HEK293 (cell line): Measurements from ENCODE around the gene HDAC1.
A peak's percentile ranks its signal among the peaks of the same experiment; 100 is the strongest.

Experiments
- CTCF ChIP-seq: fragments of 450-650 bp; formaldehyde crosslinking; IDR thresholded peaks from 2 replicates; pipeline ENCODE4 v1.5.1; 2016; ENCODE audit warnings: missing biosample characterization, missing genetic modification characterization
- HOXC10 ChIP-seq: sonication (generic); formaldehyde crosslinking; IDR thresholded peaks from 2 replicates; pipeline ENCODE4 v1.8.1; 2023; ENCODE audit warnings: mild to moderate bottlenecking, missing genetic modification reagents
- OSR2 ChIP-seq: fragments of 450-650 bp; formaldehyde crosslinking; IDR thresholded peaks from 2 replicates; pipeline ENCODE4 v1.5.1; 2016; ENCODE audit warnings: missing biosample characterization, missing genetic modification characterization
- OVOL3 ChIP-seq: fragments of 450-650 bp; formaldehyde crosslinking; IDR thresholded peaks from 2 replicates; pipeline ENCODE4 v1.5.1; 2016; ENCODE audit warnings: missing biosample characterization, missing genetic modification characterization
- SCRT2 ChIP-seq: fragments of 450-650 bp; formaldehyde crosslinking; IDR thresholded peaks from 2 replicates; pipeline ENCODE4 v1.5.1; 2016; ENCODE audit warnings: missing biosample characterization, missing genetic modification characterization
- ZBTB1 ChIP-seq: fragments of 450-650 bp; formaldehyde crosslinking; IDR thresholded peaks from 2 replicates; pipeline ENCODE4 v1.5.1; 2016; ENCODE audit warnings: missing biosample characterization, missing genetic modification characterization
- ZBTB8A ChIP-seq: fragments of 450-650 bp; formaldehyde crosslinking; IDR thresholded peaks from 2 replicates; pipeline ENCODE4 v1.5.1; 2016; ENCODE audit warnings: missing biosample characterization, missing genetic modification characterization
- ZFHX2 ChIP-seq: fragments of 450-650 bp; formaldehyde crosslinking; conservative IDR thresholded peaks from 2 replicates; pipeline ENCODE4 v1.5.1; 2016; ENCODE audit warnings: missing biosample characterization, missing genetic modification characterization
- ZNF175 ChIP-seq: fragments of 450-650 bp; formaldehyde crosslinking; IDR thresholded peaks from 2 replicates; pipeline ENCODE4 v1.5.1; 2016; ENCODE audit warnings: missing biosample characterization, missing genetic modification characterization
- ZNF202 ChIP-seq: fragments of 450-650 bp; formaldehyde crosslinking; IDR thresholded peaks from 2 replicates; pipeline ENCODE4 v1.5.1; 2016; ENCODE audit warnings: missing biosample characterization, missing genetic modification characterization, borderline replicate concordance
- ZNF221 ChIP-seq: fragments of 450-650 bp; formaldehyde crosslinking; IDR thresholded peaks from 2 replicates; pipeline ENCODE4 v1.5.1; 2017; ENCODE audit warnings: missing biosample characterization, missing genetic modification characterization, borderline replicate concordance
- ZNF24 ChIP-seq: fragments of 450-650 bp; formaldehyde crosslinking; IDR thresholded peaks from 2 replicates; pipeline ENCODE4 v1.5.1; 2016; ENCODE audit warnings: missing biosample characterization, missing genetic modification characterization
- ZNF280D ChIP-seq: fragments of 450-650 bp; formaldehyde crosslinking; IDR thresholded peaks from 2 replicates; pipeline ENCODE4 v1.5.1; 2016; ENCODE audit warnings: missing biosample characterization, missing genetic modification characterization
- ZNF335 ChIP-seq: fragments of 450-650 bp; formaldehyde crosslinking; conservative IDR thresholded peaks from 2 replicates; pipeline ENCODE4 v1.5.1; 2016; ENCODE audit warnings: missing biosample characterization, missing genetic modification characterization
- ZNF350 ChIP-seq: fragments of 450-650 bp; formaldehyde crosslinking; IDR thresholded peaks from 2 replicates; pipeline ENCODE4 v1.5.0; 2017; ENCODE audit warnings: missing biosample characterization, mild to moderate bottlenecking, missing genetic modification characterization
- ZNF391 ChIP-seq: fragments of 450-650 bp; formaldehyde crosslinking; IDR thresholded peaks from 2 replicates; pipeline ENCODE4 v1.5.1; 2016; ENCODE audit warnings: low read depth, missing biosample characterization, missing genetic modification characterization, borderline replicate concordance
- ZNF416 ChIP-seq: fragments of 450-650 bp; formaldehyde crosslinking; IDR thresholded peaks from 2 replicates; pipeline ENCODE4 v1.5.1; 2016; ENCODE audit warnings: missing biosample characterization, missing genetic modification characterization
- ZNF423 ChIP-seq: fragments of 450-650 bp; formaldehyde crosslinking; IDR thresholded peaks from 2 replicates; pipeline ENCODE4 v1.5.1; 2016; ENCODE audit warnings: missing biosample characterization, missing genetic modification characterization
- ZNF513 ChIP-seq: fragments of 450-650 bp; IDR thresholded peaks from 2 replicates; pipeline ENCODE4 v1.5.1; 2018; ENCODE audit warnings: missing biosample characterization, missing genetic modification characterization
- ZNF558 ChIP-seq: fragments of 450-650 bp; formaldehyde crosslinking; IDR thresholded peaks from 2 replicates; pipeline ENCODE4 v1.5.1; 2016; ENCODE audit warnings: missing biosample characterization, missing genetic modification characterization
- ZNF623 ChIP-seq: fragments of 450-650 bp; formaldehyde crosslinking; IDR thresholded peaks from 2 replicates; pipeline ENCODE4 v1.5.1; 2016; ENCODE audit warnings: missing biosample characterization, missing genetic modification characterization
- ZNF76 ChIP-seq: fragments of 450-650 bp; formaldehyde crosslinking; IDR thresholded peaks from 2 replicates; pipeline ENCODE4; 2016; ENCODE audit warnings: low read depth, missing biosample characterization, missing genetic modification characterization, borderline replicate concordance
- ZNF785 ChIP-seq: fragments of 450-650 bp; formaldehyde crosslinking; IDR thresholded peaks from 2 replicates; pipeline ENCODE4 v1.5.1; 2016; ENCODE audit warnings: missing biosample characterization, missing genetic modification characterization
- ZNF791 ChIP-seq: fragments of 450-650 bp; formaldehyde crosslinking; IDR thresholded peaks from 2 replicates; pipeline ENCODE4 v1.5.1; 2016; ENCODE audit warnings: missing biosample characterization, missing genetic modification characterization
- TF ChIP-seq, protein P1 (sequence below): fragments of 450-650 bp; formaldehyde crosslinking; IDR thresholded peaks from 2 replicates; pipeline ENCODE4 v1.5.1; 2016; ENCODE audit warnings: missing biosample characterization, missing genetic modification characterization
- TF ChIP-seq, protein P2 (sequence below): fragments of 450-650 bp; formaldehyde crosslinking; IDR thresholded peaks from 2 replicates; pipeline ENCODE4 v1.5.1; 2016; ENCODE audit warnings: missing biosample characterization, missing genetic modification characterization

Gene HDAC1

GRCh38 chr1:32272557-32273390 lies 19.1 kb upstream of the HDAC1 start (continued):
- no peak for TF ChIP-seq ZNF623 (tag by site-specific recombination)
- TF ChIP-seq, protein P1, sequence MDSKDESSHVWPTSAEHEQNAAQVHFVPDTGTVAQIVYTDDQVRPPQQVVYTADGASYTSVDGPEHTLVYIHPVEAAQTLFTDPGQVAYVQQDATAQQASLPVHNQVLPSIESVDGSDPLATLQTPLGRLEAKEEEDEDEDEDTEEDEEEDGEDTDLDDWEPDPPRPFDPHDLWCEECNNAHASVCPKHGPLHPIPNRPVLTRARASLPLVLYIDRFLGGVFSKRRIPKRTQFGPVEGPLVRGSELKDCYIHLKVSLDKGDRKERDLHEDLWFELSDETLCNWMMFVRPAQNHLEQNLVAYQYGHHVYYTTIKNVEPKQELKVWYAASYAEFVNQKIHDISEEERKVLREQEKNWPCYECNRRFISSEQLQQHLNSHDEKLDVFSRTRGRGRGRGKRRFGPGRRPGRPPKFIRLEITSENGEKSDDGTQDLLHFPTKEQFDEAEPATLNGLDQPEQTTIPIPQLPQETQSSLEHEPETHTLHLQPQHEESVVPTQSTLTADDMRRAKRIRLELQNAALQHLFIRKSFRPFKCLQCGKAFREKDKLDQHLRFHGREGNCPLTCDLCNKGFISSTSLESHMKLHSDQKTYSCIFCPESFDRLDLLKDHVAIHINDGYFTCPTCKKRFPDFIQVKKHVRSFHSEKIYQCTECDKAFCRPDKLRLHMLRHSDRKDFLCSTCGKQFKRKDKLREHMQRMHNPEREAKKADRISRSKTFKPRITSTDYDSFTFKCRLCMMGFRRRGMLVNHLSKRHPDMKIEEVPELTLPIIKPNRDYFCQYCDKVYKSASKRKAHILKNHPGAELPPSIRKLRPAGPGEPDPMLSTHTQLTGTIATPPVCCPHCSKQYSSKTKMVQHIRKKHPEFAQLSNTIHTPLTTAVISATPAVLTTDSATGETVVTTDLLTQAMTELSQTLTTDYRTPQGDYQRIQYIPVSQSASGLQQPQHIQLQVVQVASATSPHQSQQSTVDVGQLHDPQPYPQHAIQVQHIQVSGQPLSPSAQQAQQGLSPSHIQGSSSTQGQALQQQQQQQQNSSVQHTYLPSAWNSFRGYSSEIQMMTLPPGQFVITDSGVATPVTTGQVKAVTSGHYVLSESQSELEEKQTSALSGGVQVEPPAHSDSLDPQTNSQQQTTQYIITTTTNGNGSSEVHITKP = no peak
- TF ChIP-seq ZNF513 (tag by site-specific recombination) = no peak
- no peak for TF ChIP-seq ZBTB8A (tag by site-specific recombination)
- no peak for TF ChIP-seq ZNF785 (tag by site-specific recombination)
- TF ChIP-seq ZNF423 = no peak
- TF ChIP-seq ZNF350 = no peak
- no peak for TF ChIP-seq ZNF221
- peak; percentile 75 for TF ChIP-seq SCRT2 (tag by site-specific recombination)
- no peak for TF ChIP-seq ZNF391 (tag by site-specific recombination)
- TF ChIP-seq ZNF416 (tag by site-specific recombination) = no peak
- no peak for TF ChIP-seq CTCF (tag by site-specific recombination)
- no peak for TF ChIP-seq ZNF335 (tag by site-specific recombination)
- TF ChIP-seq ZNF76 = no peak; the same call in 1 of the 2 replicates
- TF ChIP-seq HOXC10 (CRISPR knock-in tag) = no peak
- no peak; the same call in 1 of the 2 replicates for TF ChIP-seq OVOL3 (tag by site-specific recombination)
- TF ChIP-seq ZNF280D (tag by site-specific recombination) = no peak
- no peak for TF ChIP-seq ZNF791
- peak; percentile 100 for TF ChIP-seq ZFHX2 (tag by site-specific recombination)
- no peak for TF ChIP-seq ZNF558 (tag by site-specific recombination)
- 0 out of 2 replicates have a peak, but pooled peaks have one; percentile 13 for TF ChIP-seq ZNF175 (tag by site-specific recombination)
- TF ChIP-seq, protein P2, sequence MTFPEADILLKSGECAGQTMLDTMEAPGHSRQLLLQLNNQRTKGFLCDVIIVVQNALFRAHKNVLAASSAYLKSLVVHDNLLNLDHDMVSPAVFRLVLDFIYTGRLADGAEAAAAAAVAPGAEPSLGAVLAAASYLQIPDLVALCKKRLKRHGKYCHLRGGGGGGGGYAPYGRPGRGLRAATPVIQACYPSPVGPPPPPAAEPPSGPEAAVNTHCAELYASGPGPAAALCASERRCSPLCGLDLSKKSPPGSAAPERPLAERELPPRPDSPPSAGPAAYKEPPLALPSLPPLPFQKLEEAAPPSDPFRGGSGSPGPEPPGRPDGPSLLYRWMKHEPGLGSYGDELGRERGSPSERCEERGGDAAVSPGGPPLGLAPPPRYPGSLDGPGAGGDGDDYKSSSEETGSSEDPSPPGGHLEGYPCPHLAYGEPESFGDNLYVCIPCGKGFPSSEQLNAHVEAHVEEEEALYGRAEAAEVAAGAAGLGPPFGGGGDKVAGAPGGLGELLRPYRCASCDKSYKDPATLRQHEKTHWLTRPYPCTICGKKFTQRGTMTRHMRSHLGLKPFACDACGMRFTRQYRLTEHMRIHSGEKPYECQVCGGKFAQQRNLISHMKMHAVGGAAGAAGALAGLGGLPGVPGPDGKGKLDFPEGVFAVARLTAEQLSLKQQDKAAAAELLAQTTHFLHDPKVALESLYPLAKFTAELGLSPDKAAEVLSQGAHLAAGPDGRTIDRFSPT = no peak
- no peak for TF ChIP-seq ZNF202
- TF ChIP-seq OSR2 = no peak
- no peak for TF ChIP-seq ZBTB1 (tag by site-specific recombination)
- no peak for TF ChIP-seq ZNF24 (tag by site-specific recombination)
